Tibial nerve (tissue), 4 donors: ENCODE measurements around the gene ARAP1. TPM values are rescaled to one million over a fixed set of nuclear protein-coding genes. Genes with fewer than 3 reads are reported as not detected.

Experiments
- DNase-seq, 2 donors: peaks; one replicate each; pipeline ENCODE4 v3.0.0-alpha.2; 2019; ENCODE audit warnings: low spot score in 2 of 2
- H3K27ac ChIP-seq, 4 donors: fragments of 200-600 bp; sonication (generic) in 3 of 4; one replicate each; pipeline ENCODE4 v1.5.1; 2017 to 2019; ENCODE audit warnings: mild to moderate bottlenecking in 1 of 4
- H3K27me3 ChIP-seq, 2 donors: fragments of 200-600 bp; sonication (generic) in 1 of 2; one replicate each; pipeline versions ENCODE4 v1.5.1 to v1.6.0; 2017 to 2019
- H3K36me3 ChIP-seq, 3 donors: fragments of 200-600 bp; sonication (generic); one replicate each; pipeline ENCODE4 v1.5.1; 2018 to 2019
- H3K4me1 ChIP-seq, 4 donors: fragments of 200-600 bp; sonication (generic) in 3 of 4; one replicate each; pipeline ENCODE4 v1.5.1; 2017 to 2019
- H3K4me3 ChIP-seq, 4 donors: fragments of 200-600 bp; sonication (generic) in 3 of 4; one replicate each; pipeline ENCODE4 v1.5.1; 2017 to 2019; ENCODE audit warnings: mild to moderate bottlenecking in 1 of 4, moderate library complexity in 1 of 4
- H3K9me3 ChIP-seq, 4 donors: fragments of 200-600 bp; sonication (generic) in 3 of 4; one replicate each; pipeline ENCODE4 v1.5.1; 2017 to 2019
- EP300 ChIP-seq, 2 donors: sonication (generic); formaldehyde crosslinking; IDR thresholded peaks; one replicate each; pipeline ENCODE4 v1.6.1; 2017; ENCODE audit warnings: antibody characterized with exemption in 2 of 2, mild to moderate bottlenecking in 1 of 2
- POLR2A ChIP-seq, 2 donors: fragments of 450-650 bp; IDR thresholded peaks; one replicate each; pipeline ENCODE4 v1.6.1; 2017; ENCODE audit warnings: antibody characterized with exemption in 2 of 2, mild to moderate bottlenecking in 2 of 2, moderate library complexity in 2 of 2
- WGBS, 2 donors: methylation state at CpG; one replicate each; pipeline ENCODE4 v1.1.5; 2018; 5-methylcytosine and 5-hydroxymethylcytosine counted together
- total RNA-seq, 4 donors: library from RNA; depleted of rRNA; stranded (reverse); fragments of >200 nt; gene quantifications; one replicate each; pipeline ENCODE4 v1.1.0, GENCODE V29; 2016
- TF ChIP-seq, protein P1 (sequence below), 5 experiments: fragments of 200-600 bp in 3 of 5; fragments of 450-650 bp in 2 of 5; sonication (generic) in 3 of 5; IDR thresholded peaks; one replicate each; pipeline ENCODE4 v1.5.1; 2016 to 2019; ENCODE audit warnings: antibody characterized with exemption in 5 of 5, mild to moderate bottlenecking in 3 of 5, moderate library complexity in 2 of 5

The ARAP1 gene
- total RNA-seq, 4 donors from 2014 or later = 104 to 151 (median 149) TPM

GRCh38 chr11:72716788-72717435 lies 35.3 kb downstream of the ARAP1 start:
- peaks cover 0 to 94% (median 39%) of the 10 kb centered on the region in 4 donors for H3K4me1 ChIP-seq
- H3K27ac ChIP-seq = no peak overlapping the region
- H3K9me3 ChIP-seq = no peaks in the 10 kb centered on the region
- H3K4me3 ChIP-seq = no peak overlapping the region
- TF ChIP-seq, protein P1, sequence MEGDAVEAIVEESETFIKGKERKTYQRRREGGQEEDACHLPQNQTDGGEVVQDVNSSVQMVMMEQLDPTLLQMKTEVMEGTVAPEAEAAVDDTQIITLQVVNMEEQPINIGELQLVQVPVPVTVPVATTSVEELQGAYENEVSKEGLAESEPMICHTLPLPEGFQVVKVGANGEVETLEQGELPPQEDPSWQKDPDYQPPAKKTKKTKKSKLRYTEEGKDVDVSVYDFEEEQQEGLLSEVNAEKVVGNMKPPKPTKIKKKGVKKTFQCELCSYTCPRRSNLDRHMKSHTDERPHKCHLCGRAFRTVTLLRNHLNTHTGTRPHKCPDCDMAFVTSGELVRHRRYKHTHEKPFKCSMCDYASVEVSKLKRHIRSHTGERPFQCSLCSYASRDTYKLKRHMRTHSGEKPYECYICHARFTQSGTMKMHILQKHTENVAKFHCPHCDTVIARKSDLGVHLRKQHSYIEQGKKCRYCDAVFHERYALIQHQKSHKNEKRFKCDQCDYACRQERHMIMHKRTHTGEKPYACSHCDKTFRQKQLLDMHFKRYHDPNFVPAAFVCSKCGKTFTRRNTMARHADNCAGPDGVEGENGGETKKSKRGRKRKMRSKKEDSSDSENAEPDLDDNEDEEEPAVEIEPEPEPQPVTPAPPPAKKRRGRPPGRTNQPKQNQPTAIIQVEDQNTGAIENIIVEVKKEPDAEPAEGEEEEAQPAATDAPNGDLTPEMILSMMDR (IDR thresholded peaks at IDR 0.05) = no peak
- no peak for TF ChIP-seq EP300 (IDR thresholded peaks at IDR 0.05)
- no peak for TF ChIP-seq POLR2A (IDR thresholded peaks at IDR 0.05)
- no peaks in the 10 kb centered on the region for H3K27me3 ChIP-seq
- H3K36me3 ChIP-seq = peaks cover 0 to 32% (median 0%) of the 10 kb centered on the region in 3 donors
- WGBS, 2 donors = 78 to 89% methylated on average over 11 to 12 of the region's 14 CpGs
- DNase-seq = no peak

DNA sequence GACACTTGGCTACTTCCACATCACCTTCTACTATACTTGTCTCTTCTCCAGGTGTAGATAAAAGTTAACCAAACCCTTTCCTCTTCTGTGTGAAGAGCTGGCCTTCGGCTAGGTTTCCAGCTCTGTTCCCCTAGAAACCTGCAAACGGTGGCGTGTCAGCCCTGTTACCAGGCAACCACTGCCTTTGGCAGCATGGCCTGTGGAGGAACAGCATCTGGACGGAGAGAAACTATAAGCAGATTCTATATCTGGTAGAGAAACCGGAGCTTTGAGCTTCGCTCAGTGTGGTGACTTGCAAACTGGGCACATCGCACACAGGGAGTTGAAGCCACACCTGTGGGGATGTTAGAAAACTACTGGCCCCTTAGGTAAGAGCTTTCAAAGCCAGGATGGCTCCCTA lies 35.9 kb downstream of the ARAP1 start:
- WGBS, 2 donors = 64 to 67% methylated on average over 6 to 7 of the region's 7 CpGs
- peaks cover 0 to 34% (median 0%) of the 10 kb centered on the region in 3 donors for H3K36me3 ChIP-seq
- H3K4me3 ChIP-seq = no peak overlapping the region
- TF ChIP-seq EP300 (IDR thresholded peaks at IDR 0.05) (no peak), POLR2A (IDR thresholded peaks at IDR 0.05) (no peak)
- TF ChIP-seq, protein P1 (IDR thresholded peaks at IDR 0.05) = no peak
- DNase-seq = no peak
- no peaks in the 10 kb centered on the region for H3K9me3 ChIP-seq
- peaks cover 0 to 89% (median 37%) of the 10 kb centered on the region in 4 donors for H3K4me1 ChIP-seq
- no peak overlapping the region for H3K27ac ChIP-seq
- no peaks in the 10 kb centered on the region for H3K27me3 ChIP-seq

DNA sequence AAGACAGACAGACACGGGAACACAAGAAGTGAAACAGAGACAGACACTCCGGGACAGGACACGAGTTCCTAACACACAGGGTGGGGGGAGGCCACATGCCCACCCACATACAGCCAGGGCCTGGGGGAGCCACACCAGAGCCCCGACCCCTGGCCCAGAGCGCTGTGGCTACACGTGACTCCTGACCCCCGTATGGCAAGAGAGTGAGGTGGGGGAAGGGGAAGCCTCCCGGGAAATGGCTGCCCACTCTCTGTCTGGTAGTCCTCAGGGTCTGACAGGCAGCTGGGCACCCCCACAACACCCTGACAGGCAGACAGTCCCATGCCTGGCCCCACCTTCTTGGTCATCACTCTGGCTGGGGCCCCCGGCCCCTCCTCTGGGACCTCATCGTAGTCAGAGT lies 39.4 kb downstream of the ARAP1 start:
- H3K4me1 ChIP-seq = peaks cover 0 to 56% (median 14%) of the 10 kb centered on the region in 4 donors
- DNase-seq = no peak
- no peaks in the 10 kb centered on the region for H3K9me3 ChIP-seq
- H3K4me3 ChIP-seq = peak overlapping the region in 1 of 4 donors; percentile 5
- peaks cover 0 to 60% (median 17%) of the 10 kb centered on the region in 3 donors for H3K36me3 ChIP-seq
- 25 to 29% methylated on average over 10 of the region's 10 CpGs for WGBS, 2 donors
- H3K27me3 ChIP-seq = no peaks in the 10 kb centered on the region
- peak overlapping the region in 3 of 4 donors; percentile 41 to 83 (median 80) for H3K27ac ChIP-seq
- TF ChIP-seq EP300 (IDR thresholded peaks at IDR 0.05) (no peak), POLR2A (IDR thresholded peaks at IDR 0.05) (no peak)
- TF ChIP-seq, protein P1 (IDR thresholded peaks at IDR 0.05) = no peak

DNA sequence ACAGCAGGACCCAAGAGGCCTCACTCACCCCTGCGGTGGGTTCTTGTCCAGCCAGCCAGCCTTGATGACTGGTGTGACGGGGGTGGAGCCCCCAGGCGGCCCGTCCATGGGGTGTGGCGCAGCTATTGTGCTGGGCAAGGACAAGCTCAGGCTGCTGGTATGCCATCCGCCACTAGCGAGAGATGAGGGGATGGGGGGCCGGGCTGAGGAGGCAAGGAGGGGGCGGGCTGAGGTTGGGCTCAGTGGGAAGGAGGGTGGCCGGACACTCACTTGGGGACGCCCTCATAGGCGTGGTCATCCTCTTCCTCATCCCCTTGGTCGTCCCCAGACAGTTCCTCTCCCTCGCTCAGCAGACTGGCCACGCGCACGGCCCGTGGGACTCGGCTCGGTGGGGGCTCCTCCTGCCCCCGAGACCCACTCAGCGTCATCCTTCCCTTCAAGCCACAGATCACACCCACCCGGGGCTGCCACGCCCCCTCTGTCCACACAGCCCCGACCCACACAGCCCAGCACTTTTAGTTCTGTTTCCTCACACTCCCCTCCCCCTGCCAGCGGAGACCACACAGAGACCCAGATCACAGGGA lies 39.9 kb downstream of the ARAP1 start:
- Histone ChIP-seq H3K9me3 (no peaks in the 10 kb centered on the region), H3K4me3 (peak overlapping the region in 1 of 4 donors; percentile 5), H3K36me3 (peaks cover 0 to 62% (median 23%) of the 10 kb centered on the region in 3 donors), H3K27ac (peak overlapping the region in 3 of 4 donors; percentile 41 to 83 (median 80)), H3K4me1 (peaks cover 0 to 50% (median 14%) of the 10 kb centered on the region in 4 donors), H3K27me3 (no peaks in the 10 kb centered on the region)
- TF ChIP-seq, protein P1 (IDR thresholded peaks at IDR 0.05) = no peak
- TF ChIP-seq EP300 (IDR thresholded peaks at IDR 0.05) (peak in 1 of 2 donors; percentile 55), POLR2A (IDR thresholded peaks at IDR 0.05) (no peak)
- WGBS, 2 donors = 23 to 32% methylated on average over 26 of the region's 26 CpGs
- peak; percentile 57 to 62 for DNase-seq

- H3K4me1 ChIP-seq = peaks cover 0 to 39% (median 14%) of the 10 kb centered on the region in 4 donors
- DNase-seq = no peak
- no peaks in the 10 kb centered on the region for H3K27me3 ChIP-seq
- peak overlapping the region in 1 of 4 donors; percentile 80 for H3K27ac ChIP-seq
- TF ChIP-seq, protein P1 (IDR thresholded peaks at IDR 0.05) = no peak
- no peak for TF ChIP-seq EP300 (IDR thresholded peaks at IDR 0.05)
- TF ChIP-seq POLR2A (IDR thresholded peaks at IDR 0.05) = no peak
- H3K36me3 ChIP-seq = peaks cover 0 to 62% (median 27%) of the 10 kb centered on the region in 3 donors
- H3K4me3 ChIP-seq = no peak overlapping the region
- 80% methylated on average over 9 of the region's 9 CpGs for WGBS, 2 donors
- no peaks in the 10 kb centered on the region for H3K9me3 ChIP-seq
Measured at GRCh38 chr11:72711141-72711540, 41.1 kb downstream of the ARAP1 start.
